ENCODE measurements around the gene NUAK2.

Gene NUAK2

DNA sequence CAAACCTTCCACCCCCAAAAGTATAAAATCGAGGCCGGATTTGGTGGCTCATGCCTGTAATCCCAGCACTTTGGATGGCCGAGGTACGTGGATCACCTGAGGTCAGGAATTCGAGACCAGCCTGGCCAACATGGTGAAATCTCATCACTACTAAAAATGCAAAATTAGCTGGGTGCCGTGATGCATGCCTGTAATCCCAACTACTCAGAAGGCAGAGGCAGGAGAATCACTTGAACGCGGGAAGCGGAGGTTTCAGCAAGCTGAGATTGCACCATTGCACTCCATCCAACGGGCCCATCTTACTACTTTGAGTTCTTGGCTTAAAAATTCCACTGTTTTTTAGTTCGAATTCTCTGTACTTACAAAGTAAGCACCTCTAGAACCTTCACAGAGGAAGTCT is 24.2 kb upstream of the NUAK2 start:
- no peak for DNase-seq

- peak; percentile 33 for DNase-seq
These were observed 22.8 kb upstream of the NUAK2 start for GRCh38 chr1:205344066-205344928.

DNA sequence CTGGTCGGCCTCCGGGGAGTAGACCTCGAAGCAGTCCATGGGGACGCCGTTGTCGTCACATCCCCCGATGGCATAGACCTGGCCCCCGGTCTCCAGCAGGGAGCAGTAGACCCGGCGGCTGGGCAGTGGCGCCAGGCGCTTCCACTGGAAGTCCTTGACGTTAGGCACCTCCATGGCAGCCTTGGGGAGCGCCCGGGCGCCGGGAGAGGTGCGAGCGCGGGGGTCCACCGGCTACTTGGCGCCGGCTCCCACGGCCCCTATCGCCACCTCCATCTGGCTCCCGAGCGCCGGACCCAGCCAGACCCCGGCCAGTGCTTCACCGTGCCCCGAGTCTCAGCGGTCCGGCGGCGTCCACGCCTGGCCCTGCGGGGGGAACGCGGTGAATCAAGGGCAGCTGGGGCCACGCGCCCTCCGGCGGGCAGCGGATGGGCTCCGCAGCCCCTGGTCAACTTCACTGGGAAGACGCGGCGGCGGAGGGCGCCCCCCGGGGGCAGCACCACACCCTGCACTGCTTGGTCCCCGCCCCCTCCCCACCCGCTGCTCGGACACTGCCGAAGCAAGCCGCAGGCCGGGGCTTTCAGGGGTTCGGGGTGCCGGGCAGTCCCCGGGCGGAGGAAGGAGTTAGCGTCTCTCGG is 22.0 kb upstream of the NUAK2 start:
- peak; percentile 22 for DNase-seq

DNA sequence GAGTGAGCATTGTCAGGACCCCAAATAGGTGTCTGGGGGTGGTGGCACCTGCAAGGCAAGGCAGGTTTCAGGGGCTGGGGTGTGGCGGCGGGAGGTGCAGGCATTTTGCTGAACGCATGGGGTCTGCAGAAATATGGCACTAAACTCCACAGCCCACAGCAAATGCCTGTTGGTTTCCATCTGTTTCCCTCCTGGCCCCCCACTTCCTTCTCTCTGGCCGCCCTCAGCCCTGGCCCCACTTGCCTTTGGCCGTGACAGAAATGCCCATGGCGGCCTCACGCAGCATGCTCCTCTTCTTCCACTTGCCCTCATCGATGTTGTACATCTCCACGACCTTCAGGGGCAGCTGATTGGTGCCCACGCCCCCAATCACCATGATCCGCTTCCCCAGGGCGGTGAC is 21.4 kb upstream of the NUAK2 start:
- no peak for DNase-seq

GRCh38 chr1:205340676-205341075 is 19.1 kb upstream of the NUAK2 start:
- DNase-seq, result no peak

DNA sequence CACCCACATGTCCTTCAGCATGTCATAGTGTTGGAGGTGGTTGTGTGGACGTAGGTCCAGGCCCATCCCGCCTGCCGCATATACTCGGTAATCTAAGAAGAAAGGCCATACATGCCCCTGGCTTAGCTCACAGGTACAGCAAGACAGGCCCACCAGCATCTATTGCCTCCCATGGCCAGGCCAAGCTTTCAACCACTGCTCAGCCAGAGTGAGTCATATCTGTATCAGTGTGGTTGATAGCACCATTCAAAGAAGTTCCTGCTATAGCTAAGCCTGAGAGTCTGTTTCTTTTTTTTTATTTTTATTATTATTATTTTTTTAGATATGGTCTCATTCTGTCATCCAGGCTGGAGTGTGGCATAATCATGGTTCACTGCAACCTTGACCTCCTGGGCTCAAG is 18.2 kb upstream of the NUAK2 start:
- no peak for DNase-seq

- DNase-seq, result no peak
These were observed 17.7 kb upstream of the NUAK2 start for GRCh38 chr1:205339197-205339702.

DNA sequence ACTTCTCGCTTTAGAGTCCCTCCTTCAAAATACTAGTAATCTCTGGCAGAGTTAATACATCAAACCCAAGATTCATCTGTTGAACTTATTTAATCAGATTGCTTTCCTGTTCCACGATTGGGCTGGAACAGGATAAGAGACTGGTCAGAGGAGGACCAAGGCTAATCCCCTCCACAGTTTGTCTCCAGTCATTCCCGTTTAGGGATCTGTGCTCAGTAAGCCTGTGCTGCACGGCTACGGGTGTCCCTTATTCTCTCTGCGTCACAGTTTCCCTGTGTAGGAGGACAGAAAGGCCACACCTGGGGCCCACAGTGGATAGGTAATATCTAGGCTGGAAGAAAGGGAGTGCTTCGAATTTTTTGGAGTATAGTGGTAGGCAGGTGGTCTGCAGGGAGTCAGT is 16.5 kb upstream of the NUAK2 start:
- no peak for DNase-seq

- no peak for DNase-seq
These were observed 15.9 kb upstream of the NUAK2 start for GRCh38 chr1:205337481-205337880.

- DNase-seq, result peak; percentile 75
These were observed 14.1 kb upstream of the NUAK2 start for GRCh38 chr1:205335692-205336091.

GRCh38 chr1:205332015-205332791 is 10.7 kb upstream of the NUAK2 start:
- DNase-seq, result no peak

- no peak for DNase-seq
These were observed 8.6 kb upstream of the NUAK2 start for GRCh38 chr1:205330150-205330549.

GRCh38 chr1:205329719-205330118 is 8.2 kb upstream of the NUAK2 start:
- no peak for DNase-seq

DNA sequence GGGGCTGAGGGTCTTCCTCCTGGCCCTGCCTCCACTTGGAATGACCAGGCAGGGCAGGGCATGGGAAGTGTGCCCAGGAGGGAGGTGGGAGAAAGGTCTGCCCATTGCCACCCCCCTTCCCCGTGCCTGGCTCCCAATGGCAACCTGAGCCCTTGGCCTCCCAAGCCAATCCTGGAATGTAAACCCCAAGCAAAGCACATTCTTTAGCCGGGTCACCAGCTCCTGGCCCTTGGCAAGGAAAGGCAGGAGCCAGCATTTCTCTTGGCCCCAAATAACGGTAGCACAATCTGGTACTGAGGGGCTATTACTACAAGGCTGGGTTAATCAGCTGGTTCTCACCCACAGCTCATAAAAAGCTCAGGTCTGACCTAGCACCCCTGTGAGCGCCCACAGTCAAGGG is 6.9 kb upstream of the NUAK2 start:
- no peak for DNase-seq

GRCh38 chr1:205326812-205327466 is 5.4 kb upstream of the NUAK2 start:
- no peak for DNase-seq

DNA sequence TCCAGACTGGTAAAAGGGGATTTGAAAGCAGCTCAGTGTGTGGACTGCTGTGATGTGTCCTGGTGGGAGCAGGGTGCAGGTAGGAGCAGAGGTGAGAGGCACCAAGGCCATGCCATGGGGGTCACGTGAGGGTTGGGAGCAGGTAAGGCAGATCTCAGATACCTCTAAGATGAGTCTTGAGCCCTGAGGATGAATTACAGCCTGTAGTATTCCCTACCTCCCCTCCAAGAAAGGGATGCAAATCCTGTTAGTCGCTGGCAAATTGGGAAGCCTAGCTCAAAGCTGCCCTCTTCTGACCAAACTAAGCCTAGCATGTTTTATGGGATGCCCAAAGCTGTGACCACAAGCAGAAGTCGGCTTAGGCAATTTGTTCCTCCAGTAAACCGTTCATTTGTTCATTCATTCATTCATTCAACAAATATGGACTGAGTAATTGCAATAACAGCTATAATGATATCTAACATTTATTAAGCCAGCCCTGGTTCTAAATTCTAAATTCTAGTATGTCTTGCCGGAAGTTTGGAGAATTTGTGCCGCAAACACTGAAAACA is 3.9 kb upstream of the NUAK2 start:
- peak; percentile 70 for DNase-seq

GRCh38 chr1:205324781-205325180 is 3.2 kb upstream of the NUAK2 start:
- DNase-seq, result no peak

DNA sequence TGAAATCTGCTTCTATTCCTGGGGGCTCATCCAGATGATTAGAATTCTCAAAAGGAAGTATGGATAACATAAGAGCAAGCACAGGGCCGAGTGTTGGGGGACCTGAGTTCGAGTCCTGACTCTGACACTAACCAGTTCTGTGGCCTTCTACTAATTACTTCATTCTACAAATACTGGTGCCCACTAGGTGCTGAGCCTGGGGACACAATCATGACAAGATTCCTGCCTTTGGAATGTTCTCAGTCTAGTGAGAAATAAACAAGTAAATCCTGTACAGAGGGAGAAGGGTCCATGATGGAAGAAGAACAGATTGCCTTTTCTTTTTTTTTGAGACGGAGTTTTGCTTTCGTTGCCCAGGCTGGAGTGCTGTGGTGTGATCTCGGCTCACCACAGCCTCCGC is 2.2 kb upstream of the NUAK2 start:
- no peak for DNase-seq

- no peak for DNase-seq
These were observed 376 bp upstream of the NUAK2 start for GRCh38 chr1:205321959-205322283.

DNA sequence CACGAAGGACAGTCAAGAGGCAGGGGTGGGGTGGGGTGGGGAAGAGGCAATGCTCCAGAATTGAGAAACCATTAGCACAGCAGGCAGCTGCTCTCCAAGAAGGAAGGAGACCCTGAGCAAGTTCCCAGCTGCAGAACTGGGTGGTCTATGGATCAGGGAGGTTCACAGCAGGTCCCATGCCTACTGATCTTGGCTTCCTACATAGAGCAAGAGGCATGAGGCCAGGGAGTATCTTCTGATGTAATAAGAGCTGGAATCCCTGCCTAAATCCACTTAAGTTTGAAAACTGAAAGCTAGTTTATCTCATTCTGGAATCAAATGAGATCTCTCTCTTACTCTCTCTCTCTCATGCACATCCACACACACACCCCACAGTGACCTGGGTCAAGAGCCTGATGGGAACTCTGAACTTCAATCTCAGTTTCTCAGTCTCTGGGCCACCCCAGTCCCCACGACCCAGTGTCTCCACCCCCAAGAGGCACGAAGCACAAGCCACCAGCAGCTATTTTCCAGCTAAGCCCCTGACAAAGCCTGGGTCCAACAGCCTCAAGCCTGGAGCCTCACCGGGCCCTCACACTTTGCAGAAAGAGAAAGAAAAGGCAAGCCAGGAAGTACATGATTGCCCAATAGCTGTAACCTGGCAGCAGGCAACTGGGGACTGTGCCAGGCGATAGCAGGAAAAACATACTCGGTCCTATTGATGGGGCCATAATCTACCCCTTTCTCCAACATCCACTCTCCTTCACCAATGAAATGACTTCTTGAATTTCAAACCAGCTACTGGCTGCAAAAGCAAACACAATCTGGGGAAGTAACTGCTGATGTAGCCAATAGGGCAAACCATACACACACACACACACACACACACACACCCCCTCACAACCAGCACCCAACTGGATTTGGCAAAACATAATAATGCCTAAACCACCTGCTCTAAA is 2.2 kb downstream of the NUAK2 start:
- peak; percentile 42 for DNase-seq

DNA sequence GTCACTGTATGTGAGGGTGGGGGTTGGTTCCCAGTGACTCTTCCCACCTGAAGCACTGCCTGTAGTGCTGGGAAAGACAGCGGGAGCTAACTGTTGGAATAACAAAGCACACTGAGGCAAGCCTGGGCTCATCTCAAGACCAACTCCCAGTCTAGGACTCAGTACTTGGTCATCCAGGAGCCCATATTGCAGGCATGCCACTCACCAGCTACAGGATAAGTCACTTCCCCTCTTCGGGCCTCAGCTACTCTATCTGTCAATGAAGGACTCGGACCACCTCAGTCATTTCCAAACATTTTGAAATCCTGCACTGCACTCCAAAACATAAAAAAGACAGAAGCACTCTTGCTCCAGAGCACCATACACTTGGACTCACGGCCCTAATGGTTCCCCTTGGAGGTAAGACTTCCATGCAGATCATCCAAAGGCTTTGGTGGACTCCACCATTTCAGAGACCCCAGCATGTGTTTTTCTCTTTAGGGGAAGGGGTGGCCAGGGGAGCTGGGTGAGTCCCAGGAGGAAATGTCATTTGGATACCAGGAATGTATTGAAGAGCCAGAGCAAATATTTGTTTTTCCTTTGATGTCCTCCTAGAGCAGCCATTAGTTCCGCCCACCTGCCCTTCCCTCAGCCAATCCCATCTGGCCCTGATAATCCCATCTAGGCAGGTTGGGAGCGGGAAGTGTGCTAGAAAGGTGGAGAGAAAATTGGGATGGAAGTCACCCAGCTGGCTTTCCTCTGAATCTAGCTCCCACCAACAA is 3.1 kb downstream of the NUAK2 start:
- DNase-seq, result no peak

Measured in right hindlimb (tissue), 1 donor.